HG02970 (cell line): ENCODE results near the gene SEC22B.
A peak's percentile ranks its signal among the peaks of the same experiment; 100 is the strongest.
"Not testable (repeated sequence)": the region's sequence is repeated elsewhere in the genome, so short reads cannot be mapped to it uniquely, and the experiment has no call there.

Source experiments
- ATAC-seq: cut with Tn5 transposase; IDR thresholded peaks from one replicate; pipeline ENCODE4 v1.9.1; 2021; ENCODE audit warnings: mild to moderate bottlenecking, moderate library complexity, moderate number of reproducible peaks; ENCODE audit not compliant: unreplicated experiment, low FRiP score

The SEC22B gene

DNA sequence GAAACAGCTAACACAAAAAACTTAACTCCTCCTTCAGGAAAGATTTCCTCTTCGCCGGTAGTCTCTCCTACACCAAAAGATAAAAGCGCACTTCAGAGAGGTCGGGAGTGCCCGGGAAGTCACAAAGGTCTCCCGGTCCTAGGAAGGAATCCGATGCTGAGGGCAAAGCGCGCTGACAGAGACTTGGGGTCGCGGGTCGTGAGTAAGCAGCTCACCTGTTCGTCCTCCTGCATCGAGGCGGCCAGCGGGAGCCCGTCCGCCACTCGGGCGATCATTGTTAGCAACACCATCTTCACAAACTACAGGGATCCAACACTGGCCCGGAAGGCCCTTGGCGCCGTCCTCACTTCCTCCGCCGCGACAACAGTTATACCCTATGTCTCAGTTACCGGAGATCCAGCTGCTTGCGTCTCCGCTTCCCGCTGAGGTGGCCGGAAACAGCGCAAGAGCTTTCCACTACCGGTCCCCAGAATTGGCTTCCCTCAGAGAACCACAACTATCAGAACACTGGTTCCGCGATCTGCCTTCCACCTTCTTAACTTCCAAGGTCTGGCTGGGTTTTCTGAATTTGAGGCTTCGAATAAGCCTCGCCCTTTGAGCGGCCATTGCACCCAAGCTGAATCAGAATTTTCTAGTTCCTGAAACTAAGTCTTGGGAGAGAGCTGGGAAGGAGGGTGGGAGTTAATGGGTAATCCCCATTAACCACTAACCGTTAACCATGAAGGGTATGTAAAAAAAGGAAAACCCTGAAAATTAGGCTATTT lies at the start of gene SEC22B:
Gene SEC22B (minus strand): TSS at position 429 of the 764 bp plus-strand sequence. CDS start 139 bp downstream, at position 290.
- ATAC-seq = peak; percentile 95

DNA sequence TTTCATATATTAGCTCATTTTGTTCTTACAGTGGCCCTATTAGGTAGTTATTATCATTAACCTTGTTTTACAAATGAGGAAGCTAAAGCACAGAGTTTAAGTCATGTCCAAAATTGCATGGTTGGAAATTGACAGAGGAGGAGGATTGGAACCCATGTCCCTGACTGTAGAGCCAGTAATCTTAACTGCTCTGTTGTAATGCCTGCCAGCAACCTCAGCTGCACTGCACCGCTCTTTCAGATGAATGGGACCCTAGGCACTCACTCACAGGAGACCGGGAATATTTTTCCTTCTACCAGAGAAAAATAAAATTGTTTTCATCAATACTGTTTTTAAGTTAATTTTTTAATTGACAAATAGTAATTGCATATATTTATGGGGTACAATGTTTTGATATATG lies 41.6 kb upstream of the SEC22B start:
- ATAC-seq = not testable (repeated sequence)

DNA sequence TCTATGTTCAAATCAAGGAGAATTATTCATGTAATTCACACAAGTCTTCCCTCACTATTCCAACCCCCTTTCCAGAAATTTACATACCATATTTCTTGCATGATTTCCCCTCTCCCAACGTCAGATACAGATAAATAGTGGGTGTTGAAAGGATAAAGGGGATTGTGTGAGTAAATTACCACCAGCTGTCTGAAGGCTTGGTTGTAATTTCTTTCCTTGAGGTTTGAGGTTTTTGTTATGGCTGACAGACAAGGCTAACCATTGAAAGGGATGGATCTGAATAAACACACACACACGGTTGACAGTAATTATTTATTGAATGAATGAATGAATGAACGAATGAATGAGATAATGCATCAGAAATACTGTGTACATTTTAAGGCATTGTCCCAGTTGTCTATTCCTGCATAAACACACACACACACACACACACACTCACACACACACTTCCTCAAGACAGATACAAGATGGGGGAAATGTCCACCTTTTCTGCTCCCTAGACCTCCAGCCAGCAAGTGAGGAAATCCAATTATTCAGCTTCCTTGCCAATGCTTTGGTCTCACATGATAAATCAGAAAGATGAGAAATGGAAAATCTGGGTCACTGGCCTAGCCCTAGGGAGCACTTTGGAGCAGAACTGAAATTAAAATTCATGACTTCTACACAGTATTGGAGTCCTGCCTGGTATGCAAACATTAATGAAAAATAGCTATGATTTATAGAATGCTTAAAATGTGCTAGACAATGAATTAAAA lies 41.0 kb upstream of the SEC22B start:
- not testable (repeated sequence) for ATAC-seq

DNA sequence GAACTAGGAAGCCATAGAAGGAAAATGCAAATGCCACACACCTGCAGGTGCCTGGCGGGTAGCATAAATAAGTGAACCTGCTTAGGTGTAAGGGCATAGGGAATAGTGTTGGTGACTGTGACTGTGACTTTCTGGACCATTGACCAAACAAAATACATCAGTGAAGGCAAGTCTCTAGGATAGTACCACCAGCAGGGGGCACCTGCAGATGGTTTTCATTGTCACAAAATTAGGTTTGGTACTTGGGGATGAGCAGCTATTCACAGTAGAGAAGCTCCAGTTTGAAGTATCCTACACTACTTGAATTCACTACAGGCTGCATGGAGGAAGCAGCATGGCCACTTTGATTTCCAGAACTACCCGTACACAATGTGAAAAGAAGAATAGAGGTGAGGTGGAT lies 37.3 kb upstream of the SEC22B start:
- ATAC-seq = not testable (repeated sequence)

DNA sequence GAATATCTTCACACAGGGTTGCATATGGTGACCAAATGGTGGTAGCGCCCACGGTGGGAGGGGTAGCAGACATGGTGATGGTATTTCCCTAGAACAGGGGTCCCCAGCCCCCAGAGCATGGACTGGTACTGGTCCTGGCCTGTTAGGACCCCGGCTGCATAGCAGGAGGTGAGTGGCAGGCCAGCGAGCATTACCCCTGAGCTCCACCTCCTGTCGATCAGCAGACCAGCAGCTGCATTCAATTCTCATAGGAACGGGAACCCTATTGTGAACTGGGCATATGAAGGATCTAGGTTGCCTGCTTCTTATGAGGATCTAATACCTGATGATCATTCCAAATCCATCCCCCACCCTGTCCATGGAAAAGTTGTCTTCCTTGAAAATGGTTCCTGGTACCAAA lies 34.4 kb upstream of the SEC22B start:
- ATAC-seq = not testable (repeated sequence)

DNA sequence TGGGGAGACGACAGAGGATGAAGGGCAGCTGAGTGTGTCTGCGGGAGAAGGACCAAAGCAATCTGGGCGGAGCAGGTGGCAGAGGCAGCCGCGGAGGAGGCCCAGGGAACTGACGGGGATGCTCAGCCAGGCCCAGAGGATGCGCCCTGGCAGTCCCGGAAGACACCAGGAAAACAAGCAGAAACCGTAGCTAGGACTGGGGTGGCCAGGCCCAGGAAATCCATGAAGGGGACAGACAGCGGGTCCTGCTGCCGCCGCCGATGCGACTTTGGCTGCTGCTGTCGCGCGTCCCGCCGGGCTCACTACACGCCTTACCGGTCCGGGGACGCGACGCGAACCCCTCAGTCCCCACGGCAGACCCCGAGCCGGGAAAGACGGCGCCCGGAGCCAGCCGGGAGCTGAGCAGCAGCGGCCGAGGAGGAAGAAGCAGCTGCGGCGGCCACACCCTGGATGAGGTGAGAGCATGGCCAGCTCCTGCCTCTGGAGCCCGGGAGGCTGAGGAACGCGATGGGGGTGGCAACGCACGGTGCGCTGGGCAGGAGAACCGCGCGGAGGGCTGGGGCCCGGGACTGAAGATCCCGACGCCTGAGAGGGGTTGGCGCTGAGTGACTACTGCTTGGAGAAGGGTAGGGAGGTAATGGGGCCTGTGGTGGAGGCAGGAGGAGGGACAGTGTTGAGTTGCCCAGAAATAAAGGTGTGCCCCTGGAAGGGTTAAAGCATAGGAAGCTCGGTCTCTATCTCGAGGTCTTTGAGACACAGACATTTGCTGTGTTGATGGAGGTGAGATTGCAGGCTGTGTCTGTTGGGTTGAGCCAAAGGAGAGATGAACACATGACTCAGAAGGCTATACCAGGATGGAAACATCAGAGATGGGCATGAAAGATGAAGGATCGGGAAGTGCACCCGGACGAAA lies 20.8 kb upstream of the SEC22B start:
- ATAC-seq = not testable (repeated sequence)

GRCh38 chr1:120188626-120189025 lies 12.3 kb upstream of the SEC22B start:
- not testable (repeated sequence) for ATAC-seq

GRCh38 chr1:120182176-120182707 lies 5.9 kb upstream of the SEC22B start:
- not testable (repeated sequence) for ATAC-seq

DNA sequence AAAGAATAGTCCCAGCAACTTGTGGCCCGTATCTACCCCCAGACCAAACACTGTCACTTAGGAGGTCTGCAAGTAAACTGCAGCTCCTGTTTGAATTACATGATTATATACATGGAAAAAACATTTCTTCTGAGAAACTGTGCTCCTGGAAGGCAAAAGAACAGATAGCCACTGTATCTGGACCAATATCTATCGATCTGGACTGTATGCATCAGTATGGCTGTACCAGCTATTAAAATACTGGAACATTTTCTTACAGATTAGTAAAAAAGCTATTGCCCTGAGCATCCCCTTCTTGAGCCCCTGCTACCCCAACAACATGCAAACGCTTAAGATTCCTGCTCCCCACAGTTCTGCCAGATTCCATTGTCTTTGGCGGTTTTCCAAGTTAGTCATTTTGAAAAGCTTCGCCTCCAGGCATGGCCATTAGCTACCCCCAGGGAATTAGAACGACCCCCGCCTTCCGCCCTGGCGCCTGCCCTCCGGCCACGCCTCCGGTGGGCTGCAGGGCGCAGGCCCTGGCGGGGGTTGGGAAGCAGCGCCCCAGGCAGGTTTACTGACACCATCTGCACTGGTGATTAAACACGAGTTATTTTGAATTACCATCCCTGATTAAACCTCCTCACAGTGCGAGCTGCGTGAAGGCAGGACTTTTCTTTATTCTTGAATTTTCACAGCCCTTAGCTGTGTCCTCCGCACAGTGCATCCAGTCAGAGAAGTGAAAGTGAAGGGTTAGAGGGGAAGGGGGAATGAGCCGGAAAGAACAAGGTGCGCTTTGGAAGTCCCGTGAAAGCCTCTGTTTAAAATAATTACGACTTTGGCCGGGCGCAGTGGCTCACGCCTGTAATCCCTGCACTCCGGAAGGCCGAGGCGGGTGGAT lies 3.7 kb upstream of the SEC22B start:
- ATAC-seq = not testable (repeated sequence)

DNA sequence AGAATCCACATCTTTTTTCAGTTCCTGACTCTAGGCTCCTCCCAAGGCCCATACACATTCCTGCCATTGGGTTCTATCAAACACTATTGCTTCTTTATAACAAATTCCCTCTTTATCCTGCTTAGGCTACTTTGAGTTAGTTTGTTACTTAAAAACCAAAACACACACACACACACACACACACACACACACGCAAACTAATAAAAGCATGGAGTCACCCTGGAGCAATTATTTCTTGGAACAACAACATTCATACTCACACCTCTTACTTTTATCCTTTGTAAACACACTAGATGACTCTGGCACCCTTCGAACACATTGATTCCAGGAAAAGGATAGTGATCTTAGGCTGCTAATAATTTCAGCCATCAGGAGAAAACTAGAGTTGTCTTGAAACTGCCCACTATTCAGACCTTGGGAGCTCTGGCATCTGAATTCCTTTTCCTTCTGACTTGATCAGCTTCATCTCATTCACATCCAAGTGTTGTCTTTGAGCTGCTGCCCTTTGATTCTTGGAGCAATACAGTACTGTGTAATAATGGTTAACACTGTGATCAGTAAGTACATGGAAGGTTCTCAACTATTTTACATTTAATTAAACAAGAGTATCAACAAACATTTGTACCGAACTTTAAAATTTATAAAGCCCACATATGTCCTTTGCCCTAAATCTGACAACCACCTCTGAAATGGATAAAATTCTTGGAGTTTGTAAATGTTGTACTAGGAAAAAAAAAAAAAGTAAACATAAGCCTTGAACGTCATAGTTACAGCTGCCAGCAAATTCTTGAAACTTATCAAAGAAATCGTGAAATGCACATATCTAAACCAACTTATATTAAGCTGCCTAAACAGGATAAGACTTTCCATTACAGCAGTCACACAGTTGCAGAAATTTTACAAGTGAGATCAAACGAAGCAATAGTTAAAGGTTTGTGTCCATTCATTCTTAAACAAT lies 2.8 kb upstream of the SEC22B start:
- no peak for ATAC-seq

DNA sequence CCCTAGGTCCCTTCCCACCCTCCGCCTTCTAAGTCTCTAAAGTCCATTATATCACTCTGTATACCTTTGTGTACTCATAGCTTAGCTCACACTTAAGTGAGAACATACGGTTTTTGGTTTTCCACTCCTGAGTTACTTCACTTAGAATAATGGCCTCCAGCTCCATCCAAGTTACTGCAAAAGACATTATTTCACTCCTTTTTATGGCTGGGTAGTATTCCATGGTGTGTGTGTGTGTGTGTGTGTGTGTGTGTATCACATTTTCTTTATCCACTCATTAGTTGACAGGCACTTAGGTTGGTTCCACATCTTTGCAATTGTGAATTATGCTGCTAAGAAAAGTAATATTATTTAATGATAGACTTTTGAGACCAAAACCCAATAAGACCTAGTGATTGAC lies 1.7 kb upstream of the SEC22B start:
- ATAC-seq = not testable (repeated sequence)

DNA sequence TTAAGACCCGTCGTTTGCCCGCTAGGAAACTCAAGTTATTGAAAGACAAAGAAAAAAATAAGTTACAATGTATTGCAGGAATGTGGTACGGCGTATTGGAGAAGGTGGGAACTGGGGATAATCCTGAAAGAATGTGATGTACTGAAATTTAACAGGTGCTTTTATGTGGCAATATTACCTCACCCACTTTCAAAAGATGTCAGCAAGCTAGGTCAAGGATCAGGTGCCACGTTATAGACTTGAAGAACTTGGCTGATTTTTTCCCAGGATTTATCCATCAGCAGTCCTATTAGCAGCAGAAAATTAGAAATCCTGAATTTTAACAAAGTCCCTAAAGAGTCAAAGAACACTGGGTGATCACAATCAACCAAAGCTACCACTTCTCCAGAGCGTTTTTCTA lies 632 bp downstream of the SEC22B start:
- not testable (repeated sequence) for ATAC-seq

DNA sequence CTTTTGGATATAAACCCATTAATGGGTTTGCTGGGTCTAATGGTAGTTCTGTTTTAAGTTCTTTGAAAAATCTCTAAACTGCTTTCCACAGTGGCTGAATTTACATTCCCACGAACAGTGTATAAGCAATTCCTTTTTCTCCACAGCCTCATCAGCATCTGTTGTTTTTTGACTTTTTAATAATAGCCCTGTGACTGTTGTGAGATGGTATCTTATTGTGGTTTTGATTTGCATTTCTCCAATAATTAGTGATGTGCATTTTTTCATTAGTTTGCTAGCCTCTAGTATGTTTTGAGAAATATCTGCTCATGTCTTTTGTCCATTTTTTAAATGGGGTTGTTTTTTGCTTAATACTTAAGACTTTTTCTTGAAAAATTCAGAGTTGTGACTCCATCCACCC lies 11.6 kb downstream of the SEC22B start:
- not testable (repeated sequence) for ATAC-seq

GRCh38 chr1:120162015-120162414 lies 14.3 kb downstream of the SEC22B start:
- not testable (repeated sequence) for ATAC-seq

DNA sequence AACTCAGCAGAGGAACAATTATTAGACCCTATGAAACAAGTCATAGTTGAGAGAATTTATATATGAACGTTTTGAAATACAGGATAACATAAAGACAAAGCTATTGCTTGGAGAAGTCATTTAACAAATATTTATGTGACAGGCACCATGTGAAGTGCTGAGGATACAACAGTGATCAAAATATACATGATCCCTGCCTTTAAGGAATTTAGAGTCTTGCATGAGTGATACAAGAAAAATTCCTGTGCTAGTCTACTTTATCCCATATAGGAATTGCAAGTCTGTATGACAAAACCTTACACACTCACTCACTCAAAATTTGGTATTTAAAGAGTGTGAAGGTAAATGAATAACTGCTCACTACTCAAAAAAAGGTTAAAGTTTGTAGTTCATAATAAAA lies 17.8 kb downstream of the SEC22B start:
- not testable (repeated sequence) for ATAC-seq

GRCh38 chr1:120158086-120158485 lies 18.2 kb downstream of the SEC22B start:
- ATAC-seq = not testable (repeated sequence)

DNA sequence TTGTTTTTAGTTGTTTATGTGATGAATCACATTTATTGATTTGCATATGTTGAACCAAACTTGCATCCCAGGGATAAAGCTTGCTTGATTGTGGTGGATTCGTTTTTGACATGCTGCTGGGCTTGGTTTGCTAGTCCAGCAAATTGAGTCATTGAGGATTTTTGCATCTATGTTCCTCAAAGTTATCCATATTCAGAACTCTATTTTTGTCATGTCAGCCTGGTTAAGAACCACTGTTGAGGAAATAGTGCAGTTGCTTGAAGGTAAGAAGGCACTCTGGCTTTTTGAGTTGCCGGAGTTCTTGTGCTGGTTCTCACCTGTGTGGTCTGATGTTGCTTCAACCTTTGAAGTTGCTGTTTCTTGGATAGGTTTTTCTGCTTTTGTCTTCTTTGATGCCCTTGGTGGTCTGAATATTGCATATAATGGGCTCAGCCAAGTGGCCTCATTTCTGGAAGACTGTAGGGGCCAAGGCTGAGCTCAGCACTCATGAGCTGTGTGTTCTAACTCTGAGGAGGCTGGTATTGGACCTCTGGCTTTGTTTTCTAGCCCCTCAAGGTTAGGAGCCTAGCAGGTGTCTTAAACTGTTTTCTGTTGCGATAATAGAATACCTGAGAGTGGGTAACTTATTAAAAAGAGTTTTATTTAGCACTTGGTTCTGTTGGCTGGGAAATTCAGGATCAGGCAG lies 26.0 kb downstream of the SEC22B start:
- not testable (repeated sequence) for ATAC-seq
